Activated T-helper 17 cell treated with anti-CD3 and anti-CD28 coated beads, Interleukin-2, amount 50 U/mL, for 72 hours (primary cell): ENCODE results near the gene TMEM9B. TPM values are rescaled to one million over a fixed set of nuclear protein-coding genes. Genes with fewer than 3 reads are reported as not detected.

Source experiments
- ATAC-seq: fragments of 150-1000 bp; cut with Tn5 transposase; replicated peaks from 2 replicates; pipeline ENCODE4 v1.10.0; 2021; ENCODE audit warnings: mild to moderate bottlenecking, moderate library complexity
- H3K27ac Mint-ChIP-seq: one replicate; pipeline ENCODE4 v1.8.0; 2022; ENCODE audit warnings: mixed read lengths
- H3K27me3 Mint-ChIP-seq: one replicate; pipeline ENCODE4 v1.8.0; 2022; ENCODE audit warnings: mixed read lengths
- H3K36me3 Mint-ChIP-seq: one replicate; pipeline ENCODE4 v1.8.0; 2022; ENCODE audit warnings: low read depth, mild to moderate bottlenecking, mixed read lengths
- H3K4me1 Mint-ChIP-seq: one replicate; pipeline ENCODE4 v1.8.0; 2022; ENCODE audit warnings: mixed read lengths
- H3K4me3 Mint-ChIP-seq: one replicate; pipeline ENCODE4 v1.8.0; 2022; ENCODE audit warnings: mild to moderate bottlenecking, mixed read lengths
- H3K9me3 Mint-ChIP-seq: one replicate; pipeline ENCODE4 v1.8.0; 2022; ENCODE audit warnings: mixed read lengths
- total RNA-seq, 2 donors: library from RNA; stranded (reverse); gene quantifications; one replicate each; pipeline ENCODE4 v1.2.3, GENCODE V29; 2022

Gene TMEM9B
- total RNA-seq, 2 donors from 2014 or later = 15.0 to 24.3 TPM

- no peak overlapping the region for H3K27ac Mint-ChIP-seq
- no peaks in the 10 kb centered on the region for H3K4me1 Mint-ChIP-seq
- no peaks in the 10 kb centered on the region for H3K27me3 Mint-ChIP-seq
- no peaks in the 10 kb centered on the region for H3K36me3 Mint-ChIP-seq
- H3K9me3 Mint-ChIP-seq = peaks cover 12% of the 10 kb centered on the region
- no peak for ATAC-seq
- H3K4me3 Mint-ChIP-seq = no peak overlapping the region
Measured at GRCh38 chr11:8899119-8899753, 65.0 kb downstream of the TMEM9B start.

Other genes with a start within 250 kb of the TMEM9B start
- 10 to 100 TPM; 25.6 to 31.9 TPM for gene AKIP1, start 53.3 kb downstream of the TMEM9B start, total RNA-seq
- gene C11orf16, start 31.5 kb downstream of the TMEM9B start, total RNA-seq = not detected
- not detected for gene ASCL3, start 21.4 kb downstream of the TMEM9B start, total RNA-seq
- gene NRIP3, start 39.6 kb upstream of the TMEM9B start, total RNA-seq = 1 to 10 TPM; 2.2 to 2.4 TPM
- under 1 TPM in 1 of 2 donors, not detected in 1; 0.66 TPM for gene SCUBE2, start 127.2 kb upstream of the TMEM9B start, total RNA-seq